ENCODE data around the gene METTL26. TPM values are rescaled to one million over a fixed set of nuclear protein-coding genes. Genes with fewer than 3 reads are reported as not detected.

METTL26 gene
- total and polyA plus RNA-seq, 9 of the 15 experiments (the other 6 are each of a cell fraction or from before 2014, with no cell fraction given) = 7.3 to 262 (median 80.9) TPM

DNA sequence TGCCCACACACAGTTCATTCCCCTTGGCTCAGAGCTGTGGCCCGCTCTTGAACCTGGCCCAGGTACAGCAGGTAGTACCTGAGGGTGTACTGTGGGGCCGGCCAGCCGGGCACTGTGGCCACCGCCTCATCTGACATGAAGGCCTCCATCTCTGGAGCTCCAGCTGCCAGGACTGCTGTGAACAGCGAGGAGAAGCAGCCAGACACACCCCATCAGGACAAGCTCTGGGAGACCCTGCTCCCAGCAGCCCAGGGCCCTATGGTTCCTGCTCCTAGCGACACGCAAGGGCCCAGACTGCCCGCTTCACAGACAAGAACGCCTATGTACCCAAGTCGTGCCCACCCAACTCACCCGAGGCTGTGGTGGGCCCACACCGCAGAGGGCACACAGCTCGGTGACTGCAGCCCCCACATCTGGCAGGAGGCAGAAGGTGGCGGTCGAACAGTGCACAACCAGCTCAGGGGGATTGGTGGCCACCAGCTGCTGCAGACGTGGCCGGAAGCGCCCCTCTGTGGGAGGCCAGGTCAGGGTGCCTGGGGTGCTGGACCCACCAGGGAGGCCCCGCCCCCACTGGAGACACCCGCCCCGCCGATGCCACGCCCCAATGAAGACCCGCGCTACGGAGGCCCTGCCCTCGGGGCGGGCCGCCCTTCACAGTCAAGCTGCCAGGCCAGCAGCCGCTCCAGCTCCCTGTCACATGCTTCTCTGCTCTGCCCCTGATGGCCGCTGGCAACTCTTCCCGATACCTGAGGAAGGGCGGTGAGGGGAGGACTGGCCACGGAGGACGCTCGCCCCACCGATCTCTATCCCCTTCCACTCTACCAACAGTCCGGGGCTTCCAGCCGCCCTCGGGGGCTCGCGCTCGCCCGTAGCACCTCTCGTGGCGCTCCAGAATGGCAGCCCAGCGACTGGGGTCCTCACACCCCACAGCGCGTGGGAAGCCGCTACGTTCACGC is 43.0 kb upstream of the METTL26 start (continued):
- TF ChIP-seq ZNF282 (CRISPR knock-in tag; IDR thresholded peaks at IDR 0.05) = no peak
- TF ChIP-seq ETV5 (CRISPR knock-in tag; IDR thresholded peaks at IDR 0.05; ENCODE audit: low read depth) = no peak; the same call in 1 of the 2 replicates
- TF ChIP-seq ZBTB7A (IDR thresholded peaks at IDR 0.05; ENCODE audit: borderline replicate concordance, control insufficient read depth, low read depth, low read length) = peak; percentile 80; the same call in 1 of the 2 replicates
- TF ChIP-seq C11orf30 (IDR thresholded peaks at IDR 0.05; ENCODE audit: low read depth) = no peak
- TF ChIP-seq MEF2A (IDR thresholded peaks at IDR 0.05; ENCODE audit: control insufficient read depth, low read depth, low read length) = no peak
- no peak for TF ChIP-seq ZNF175 (CRISPR knock-in tag; IDR thresholded peaks at IDR 0.05; ENCODE audit: low read depth)
- peak; percentile 64; the same call in 1 of the 2 replicates for TF ChIP-seq SAFB (IDR thresholded peaks at IDR 0.05; ENCODE audit: borderline replicate concordance, low read depth, low read length)
- TF ChIP-seq PHTF2 (CRISPR knock-in tag; IDR thresholded peaks at IDR 0.05) = no peak
- TF ChIP-seq TRIM24 (IDR thresholded peaks at IDR 0.05) = no peak
- TF ChIP-seq, protein P1, sequence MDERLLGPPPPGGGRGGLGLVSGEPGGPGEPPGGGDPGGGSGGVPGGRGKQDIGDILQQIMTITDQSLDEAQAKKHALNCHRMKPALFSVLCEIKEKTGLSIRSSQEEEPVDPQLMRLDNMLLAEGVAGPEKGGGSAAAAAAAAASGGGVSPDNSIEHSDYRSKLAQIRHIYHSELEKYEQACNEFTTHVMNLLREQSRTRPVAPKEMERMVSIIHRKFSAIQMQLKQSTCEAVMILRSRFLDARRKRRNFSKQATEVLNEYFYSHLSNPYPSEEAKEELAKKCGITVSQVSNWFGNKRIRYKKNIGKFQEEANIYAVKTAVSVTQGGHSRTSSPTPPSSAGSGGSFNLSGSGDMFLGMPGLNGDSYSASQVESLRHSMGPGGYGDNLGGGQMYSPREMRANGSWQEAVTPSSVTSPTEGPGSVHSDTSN (CRISPR knock-in tag; IDR thresholded peaks at IDR 0.05; ENCODE audit: low read depth) = no peak
- TF ChIP-seq, protein P1 (tag; conservative IDR thresholded peaks at IDR 0.05; ENCODE audit: low read depth) = no peak
- no peak for TF ChIP-seq NEUROD1 (IDR thresholded peaks at IDR 0.05; ENCODE audit: borderline replicate concordance, low read depth, low read length, partially characterized antibody)
- TF ChIP-seq, protein P2, sequence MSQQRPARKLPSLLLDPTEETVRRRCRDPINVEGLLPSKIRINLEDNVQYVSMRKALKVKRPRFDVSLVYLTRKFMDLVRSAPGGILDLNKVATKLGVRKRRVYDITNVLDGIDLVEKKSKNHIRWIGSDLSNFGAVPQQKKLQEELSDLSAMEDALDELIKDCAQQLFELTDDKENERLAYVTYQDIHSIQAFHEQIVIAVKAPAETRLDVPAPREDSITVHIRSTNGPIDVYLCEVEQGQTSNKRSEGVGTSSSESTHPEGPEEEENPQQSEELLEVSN (IDR thresholded peaks at IDR 0.05; ENCODE audit: borderline replicate concordance in 1 of 2, extremely low read depth in 1 of 2, insufficient read depth in 1 of 2, insufficient read length in 1 of 2, low read depth in 1 of 2, low read length in 1 of 2, poor library complexity in 1 of 2, severe bottlenecking in 1 of 2) = peak; percentile 27 to 56
- TF ChIP-seq TAF15 (IDR thresholded peaks at IDR 0.05; ENCODE audit: low read depth, low read length) = no peak
- no peak for TF ChIP-seq PYGO2 (tag; IDR thresholded peaks at IDR 0.05)
- TF ChIP-seq, protein P3, sequence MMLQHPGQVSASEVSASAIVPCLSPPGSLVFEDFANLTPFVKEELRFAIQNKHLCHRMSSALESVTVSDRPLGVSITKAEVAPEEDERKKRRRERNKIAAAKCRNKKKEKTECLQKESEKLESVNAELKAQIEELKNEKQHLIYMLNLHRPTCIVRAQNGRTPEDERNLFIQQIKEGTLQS (IDR thresholded peaks at IDR 0.05) = no peak
- TF ChIP-seq, protein P3 (CRISPR knock-in tag; conservative IDR thresholded peaks at IDR 0.05) = no peak
- TF ChIP-seq SP1 (CRISPR knock-in tag; IDR thresholded peaks at IDR 0.05) = peak; percentile 63
- TF ChIP-seq SRSF7 (optimal IDR thresholded peaks at IDR 0.05; ENCODE audit: low read depth, low read length) = no peak
